HG03565 (cell line): ENCODE results near the gene LNX1.

Source experiments
- ATAC-seq: cut with Tn5 transposase; IDR thresholded peaks from one replicate; pipeline ENCODE4 v1.9.1; 2021; ENCODE audit warnings: mild to moderate bottlenecking, moderate library complexity; ENCODE audit not compliant: unreplicated experiment

LNX1 gene

GRCh38 chr4:53541577-53542206 lies 49.6 kb downstream of the LNX1 start:
- no peak for ATAC-seq

GRCh38 chr4:53538756-53539155 lies 52.5 kb downstream of the LNX1 start:
- ATAC-seq, result no peak

- no peak for ATAC-seq
These were observed 53.7 kb downstream of the LNX1 start for GRCh38 chr4:53537606-53538005.

DNA sequence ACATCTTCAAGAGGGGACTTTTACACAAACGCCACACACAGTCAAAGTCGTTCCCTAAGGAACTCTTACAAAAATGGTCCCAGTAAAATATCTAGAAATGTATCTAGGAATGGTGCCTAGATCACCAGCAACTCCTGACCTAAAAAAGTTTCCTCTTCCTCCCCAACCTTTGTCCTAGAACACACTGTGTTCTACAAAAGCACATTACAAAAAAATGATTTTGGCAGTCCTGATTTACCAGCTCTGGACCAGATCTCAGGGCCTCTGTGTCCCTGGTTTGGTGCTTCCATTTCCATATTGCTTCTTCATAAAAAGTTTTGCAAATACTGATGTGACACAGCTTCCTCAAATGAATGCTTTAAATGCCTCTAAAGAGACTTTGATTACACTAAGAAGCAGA lies 55.0 kb downstream of the LNX1 start:
- ATAC-seq, result no peak

DNA sequence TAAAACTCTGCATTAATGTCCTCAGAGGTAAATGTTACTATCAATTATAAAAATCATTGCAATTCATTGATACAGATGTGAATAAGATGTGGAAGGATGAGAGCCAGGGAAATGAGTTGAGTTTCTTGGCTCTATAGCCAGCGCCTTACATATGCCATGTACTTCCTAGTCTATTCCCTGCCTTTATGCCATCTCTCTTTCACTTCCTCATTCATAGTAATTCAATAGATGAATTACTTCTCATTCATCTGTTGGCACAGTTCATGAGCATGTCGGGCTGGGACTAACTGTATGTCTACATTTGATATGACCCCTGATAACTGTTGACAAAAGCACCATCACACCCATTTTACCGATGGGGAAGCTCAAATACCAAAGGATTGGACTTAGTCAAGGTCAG lies 55.7 kb downstream of the LNX1 start:
- ATAC-seq, result no peak

DNA sequence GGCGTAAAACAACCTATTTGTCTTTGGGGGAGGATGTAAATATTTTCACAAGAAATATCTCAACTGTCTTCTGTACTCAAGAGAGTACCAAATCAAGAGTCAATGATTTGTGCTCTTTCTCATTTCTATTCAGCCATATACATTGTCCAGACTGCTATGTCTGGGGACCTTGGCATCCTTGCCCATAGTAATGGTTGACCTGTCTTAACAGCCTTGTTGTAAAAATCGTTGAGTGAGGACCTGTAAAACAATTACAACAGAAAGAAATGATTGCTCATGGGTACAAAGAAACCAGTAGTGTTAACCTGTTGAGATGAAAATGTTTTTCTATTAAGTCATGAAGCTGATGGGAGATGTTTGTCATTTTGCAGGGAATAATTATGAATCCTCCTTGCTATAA lies 56.6 kb downstream of the LNX1 start:
- ATAC-seq, result no peak

DNA sequence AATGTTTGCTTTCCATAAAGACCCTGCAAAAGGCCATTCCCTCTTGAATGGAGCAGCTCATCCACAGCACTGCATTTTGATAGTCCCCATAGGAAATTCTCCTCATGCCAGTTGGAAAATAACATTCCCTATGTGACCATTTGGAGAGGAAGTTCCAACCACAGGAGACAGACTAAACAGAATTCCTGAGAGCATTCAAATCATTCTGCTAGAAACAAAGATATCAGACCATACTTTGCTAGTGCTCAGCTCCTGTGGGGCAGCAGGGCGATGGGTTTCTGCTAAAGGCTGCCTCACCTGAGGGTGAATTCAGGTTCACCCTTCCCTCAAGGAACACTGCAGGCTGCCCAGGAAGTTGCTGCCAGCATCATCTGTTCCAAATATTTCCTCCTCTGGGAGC lies 58.8 kb downstream of the LNX1 start:
- ATAC-seq, result no peak

GRCh38 chr4:53531585-53532224 lies 59.6 kb downstream of the LNX1 start:
- ATAC-seq, result no peak

- ATAC-seq, result no peak
These were observed 62.3 kb downstream of the LNX1 start for GRCh38 chr4:53529025-53529424.

DNA sequence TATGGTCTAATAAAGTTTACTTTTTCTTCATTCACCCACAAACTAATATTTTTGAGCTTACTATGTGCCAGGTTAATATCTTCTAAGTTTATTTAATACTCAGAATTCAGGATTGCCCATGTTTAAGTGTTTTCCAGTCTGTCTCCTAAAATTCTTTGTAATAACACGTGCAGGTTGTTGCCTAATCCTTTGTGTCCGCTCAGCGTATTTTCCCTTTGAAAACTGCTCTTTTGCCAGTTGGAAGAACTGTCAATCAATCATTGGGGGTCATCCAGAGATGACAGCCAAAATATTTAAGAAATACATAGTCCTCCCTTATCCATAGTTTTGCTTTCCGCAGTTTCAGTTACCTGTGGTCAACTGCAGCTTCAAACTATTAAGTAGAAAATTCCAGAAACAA lies 63.4 kb downstream of the LNX1 start:
- ATAC-seq, result no peak

- no peak for ATAC-seq
These were observed 64.0 kb downstream of the LNX1 start for GRCh38 chr4:53527326-53527725.

DNA sequence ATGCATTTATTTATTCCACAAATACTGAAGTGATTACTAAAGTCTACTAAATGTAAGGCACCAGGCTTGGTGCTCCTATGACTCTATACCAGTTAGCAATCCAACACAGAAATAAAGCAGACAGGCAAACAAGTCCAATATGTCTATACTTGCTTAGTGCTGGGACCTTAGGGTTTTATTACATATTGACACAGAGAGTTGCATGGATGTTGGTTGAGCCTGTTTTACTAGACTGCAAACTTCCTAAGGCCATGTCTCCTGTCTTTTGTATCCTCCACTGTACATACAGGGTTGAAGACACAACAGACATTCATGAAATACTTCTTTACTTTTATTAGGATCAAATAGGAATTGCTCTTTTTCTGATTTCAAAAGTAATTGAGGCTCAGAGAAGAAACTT lies 69.0 kb downstream of the LNX1 start:
- ATAC-seq, result no peak

DNA sequence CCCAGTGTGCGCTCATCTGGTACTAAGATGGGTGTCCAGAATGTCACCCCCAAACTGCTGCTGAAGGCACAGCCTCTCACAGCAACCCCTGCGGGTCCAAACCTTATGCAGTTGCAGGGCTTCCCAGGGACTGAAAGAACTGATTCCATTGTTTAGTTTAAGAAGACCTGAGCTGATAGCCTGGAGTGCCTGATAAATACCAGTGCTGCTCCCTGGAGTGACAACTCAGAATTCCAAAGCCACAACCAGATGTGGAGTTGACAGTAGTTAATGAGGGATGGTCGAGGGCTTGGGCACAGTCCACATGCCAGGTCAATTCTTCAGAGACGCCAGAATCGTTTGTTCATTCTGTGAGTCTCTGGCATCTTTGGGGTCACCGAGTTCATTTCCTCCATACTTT lies 71.2 kb downstream of the LNX1 start:
- ATAC-seq, result no peak

DNA sequence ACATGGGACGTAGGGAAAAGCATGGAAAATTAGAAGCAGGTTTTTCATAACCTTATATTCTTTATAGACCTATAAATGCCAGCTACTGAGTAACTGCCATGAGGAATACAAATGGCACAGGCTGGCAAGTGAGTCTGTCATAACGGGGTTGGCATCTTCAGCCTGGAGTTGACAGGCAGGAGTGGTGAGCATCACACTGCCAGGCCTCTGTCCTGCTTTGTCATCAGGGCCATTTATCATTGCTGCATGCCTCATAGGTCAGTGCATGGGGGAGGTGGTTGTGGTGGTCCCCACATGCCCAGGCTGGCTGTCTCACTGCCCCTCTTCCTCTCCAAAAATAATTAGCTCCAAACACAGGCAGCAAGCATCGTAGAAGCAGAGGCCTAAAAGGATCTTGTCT lies 72.5 kb downstream of the LNX1 start:
- no peak for ATAC-seq

GRCh38 chr4:53515076-53515475 lies 76.2 kb downstream of the LNX1 start:
- no peak for ATAC-seq

DNA sequence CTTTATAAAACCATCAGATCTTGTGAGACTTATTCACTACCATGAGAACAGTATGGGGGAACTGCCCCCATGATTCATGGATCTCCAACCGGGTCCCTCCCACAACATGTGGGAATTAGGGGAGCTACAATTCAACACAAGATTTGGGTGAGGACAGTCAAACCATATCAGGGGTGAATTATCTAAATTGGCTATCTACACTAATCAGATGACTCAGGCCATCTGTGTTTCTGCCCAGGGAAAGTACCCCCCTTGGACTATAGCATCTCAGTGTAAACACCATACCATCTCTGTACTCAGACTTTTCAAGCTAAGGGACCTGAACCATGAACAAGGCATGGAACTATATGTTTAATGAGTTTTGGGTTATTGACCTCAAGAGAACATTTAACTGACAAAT lies 76.8 kb downstream of the LNX1 start:
- no peak for ATAC-seq

- ATAC-seq, result no peak
These were observed 78.7 kb downstream of the LNX1 start for GRCh38 chr4:53512608-53513007.

DNA sequence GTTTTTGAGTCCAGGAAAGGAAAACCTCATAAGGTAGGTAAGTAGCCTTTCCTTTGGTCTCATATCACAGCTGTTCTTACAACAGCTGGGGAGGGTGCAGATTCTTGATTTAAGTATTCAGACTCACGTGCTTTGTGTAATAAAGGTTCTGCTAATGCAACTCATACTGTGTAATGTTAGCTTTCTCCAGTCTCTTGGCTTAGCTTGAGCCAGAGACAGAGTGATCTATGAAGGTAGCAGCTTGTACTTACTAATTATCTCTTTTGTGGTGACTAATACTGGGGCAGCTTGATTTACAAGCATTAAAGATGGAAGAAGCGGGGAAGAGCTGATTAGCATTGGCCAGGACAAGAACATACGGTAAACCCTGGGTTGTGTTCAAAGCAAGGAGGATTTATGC lies 80.3 kb downstream of the LNX1 start:
- ATAC-seq, result no peak

- ATAC-seq, result no peak
These were observed 81.0 kb downstream of the LNX1 start for GRCh38 chr4:53510321-53510720.

GRCh38 chr4:53508446-53508845 lies 82.8 kb downstream of the LNX1 start:
- ATAC-seq, result no peak

DNA sequence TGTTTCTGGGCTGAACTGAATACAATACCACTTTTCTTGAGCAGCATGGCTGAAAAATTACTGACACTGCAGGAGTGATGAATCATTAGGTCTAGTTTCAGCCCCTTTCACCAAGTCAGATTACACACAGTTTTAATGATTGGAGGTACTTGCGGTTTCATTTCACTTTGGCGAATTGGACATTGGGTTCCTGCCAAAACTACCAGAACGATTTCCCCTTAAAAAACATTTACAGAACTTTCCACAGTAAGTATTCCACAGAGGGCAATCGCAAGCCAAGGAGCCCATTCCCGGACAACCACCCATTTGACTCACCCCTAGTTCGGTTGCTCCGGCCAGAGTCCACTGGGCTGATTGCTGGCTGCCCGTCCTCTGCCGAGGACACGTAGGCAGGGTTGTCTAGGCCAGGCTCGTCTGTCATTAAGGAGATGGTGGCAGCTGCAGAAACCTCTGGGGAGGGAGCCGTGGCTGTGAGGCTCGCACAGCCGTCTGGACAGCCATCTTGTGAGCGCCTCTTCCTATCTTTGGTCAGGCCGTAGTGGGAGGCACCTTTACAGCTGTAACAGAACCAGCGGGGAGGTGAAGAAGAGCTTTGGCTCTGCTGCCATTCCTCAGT lies 83.5 kb downstream of the LNX1 start:
- ATAC-seq, result no peak

GRCh38 chr4:53507058-53507457 lies 84.2 kb downstream of the LNX1 start:
- no peak for ATAC-seq

DNA sequence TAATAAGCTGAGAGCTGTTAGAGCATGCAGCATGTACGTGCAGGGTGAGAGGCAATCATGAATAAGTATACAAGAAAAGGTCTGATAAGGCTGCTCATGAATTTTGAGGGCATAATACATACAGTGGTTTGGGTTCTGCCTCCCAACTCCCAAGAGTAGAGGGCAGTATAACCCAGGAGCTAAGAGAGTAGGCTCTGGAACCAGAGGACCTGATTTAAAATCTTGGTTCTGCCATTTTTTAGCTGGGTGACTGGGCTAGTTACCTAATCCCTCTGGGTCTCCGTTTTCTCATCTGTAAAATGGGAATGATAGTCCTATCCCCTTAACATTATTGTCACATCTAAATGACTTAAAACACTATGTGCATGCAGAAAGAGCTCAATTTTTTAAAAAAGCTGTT lies 85.3 kb downstream of the LNX1 start:
- ATAC-seq, result no peak
